ENCODE data around the gene C1orf174.

C1orf174 gene

DNA sequence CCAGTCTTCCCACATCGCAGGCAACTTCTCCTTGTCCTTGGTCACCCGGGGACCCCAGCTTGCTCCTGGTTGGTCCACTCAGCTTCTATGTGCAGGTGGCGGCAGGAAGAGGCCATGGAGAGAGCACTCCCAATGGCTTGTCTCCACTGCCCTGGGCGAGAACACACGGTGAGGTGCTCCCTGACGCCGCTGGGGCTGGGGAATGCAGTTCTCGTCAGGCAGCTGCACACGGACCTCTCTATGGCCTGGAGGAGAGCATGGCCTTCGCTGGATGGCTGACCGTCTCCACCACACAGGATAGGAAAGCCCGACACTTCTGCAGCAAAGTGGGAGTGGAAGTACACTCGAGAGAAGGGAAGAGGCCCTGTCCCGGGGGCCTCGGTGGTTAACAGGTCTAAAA is 11.8 kb downstream of the C1orf174 start:
- no peak overlapping the region for H3K4me3 ChIP-seq (ENCODE audit: insufficient read depth, low read length, poor library complexity, severe bottlenecking)
- no peaks in the 10 kb centered on the region for H3K36me3 ChIP-seq (ENCODE audit: low read length)
- H3K79me2 ChIP-seq (ENCODE audit: insufficient read depth, low read length) = peaks cover 6% of the 10 kb centered on the region; the same call in 1 of the 2 replicates
- H3K27me3 ChIP-seq (ENCODE audit: low read length) = no peaks in the 10 kb centered on the region
- H3K27ac ChIP-seq (ENCODE audit: low read depth, low read length) = no peak overlapping the region
- no peaks in the 10 kb centered on the region for H4K20me1 ChIP-seq (ENCODE audit: low read depth, low read length)
- no peak overlapping the region for H3K4me2 ChIP-seq (ENCODE audit: low read depth, low read length, poor library complexity, severe bottlenecking)
- H3F3A ChIP-seq (ENCODE audit: insufficient read depth) = no peaks in the 10 kb centered on the region
- no peaks in the 10 kb centered on the region for H3K9me3 ChIP-seq (ENCODE audit: insufficient read depth, low read length)
- TF ChIP-seq, protein P1, sequence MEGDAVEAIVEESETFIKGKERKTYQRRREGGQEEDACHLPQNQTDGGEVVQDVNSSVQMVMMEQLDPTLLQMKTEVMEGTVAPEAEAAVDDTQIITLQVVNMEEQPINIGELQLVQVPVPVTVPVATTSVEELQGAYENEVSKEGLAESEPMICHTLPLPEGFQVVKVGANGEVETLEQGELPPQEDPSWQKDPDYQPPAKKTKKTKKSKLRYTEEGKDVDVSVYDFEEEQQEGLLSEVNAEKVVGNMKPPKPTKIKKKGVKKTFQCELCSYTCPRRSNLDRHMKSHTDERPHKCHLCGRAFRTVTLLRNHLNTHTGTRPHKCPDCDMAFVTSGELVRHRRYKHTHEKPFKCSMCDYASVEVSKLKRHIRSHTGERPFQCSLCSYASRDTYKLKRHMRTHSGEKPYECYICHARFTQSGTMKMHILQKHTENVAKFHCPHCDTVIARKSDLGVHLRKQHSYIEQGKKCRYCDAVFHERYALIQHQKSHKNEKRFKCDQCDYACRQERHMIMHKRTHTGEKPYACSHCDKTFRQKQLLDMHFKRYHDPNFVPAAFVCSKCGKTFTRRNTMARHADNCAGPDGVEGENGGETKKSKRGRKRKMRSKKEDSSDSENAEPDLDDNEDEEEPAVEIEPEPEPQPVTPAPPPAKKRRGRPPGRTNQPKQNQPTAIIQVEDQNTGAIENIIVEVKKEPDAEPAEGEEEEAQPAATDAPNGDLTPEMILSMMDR (IDR thresholded peaks at IDR 0.05; ENCODE audit: insufficient read depth, low read length, poor library complexity, severe bottlenecking) = no peak
- TF ChIP-seq EZH2phosphoT487 (conservative IDR thresholded peaks at IDR 0.05; ENCODE audit: low read length) = no peak
- no peak overlapping the region for H3K9ac ChIP-seq (ENCODE audit: low read length)
- H2AFZ ChIP-seq (ENCODE audit: low read depth, low read length, severe bottlenecking) = no peak overlapping the region
- H3K9me2 ChIP-seq (replicated peaks; ENCODE audit: insufficient read depth, low read length) = no peaks in the 10 kb centered on the region

DNA sequence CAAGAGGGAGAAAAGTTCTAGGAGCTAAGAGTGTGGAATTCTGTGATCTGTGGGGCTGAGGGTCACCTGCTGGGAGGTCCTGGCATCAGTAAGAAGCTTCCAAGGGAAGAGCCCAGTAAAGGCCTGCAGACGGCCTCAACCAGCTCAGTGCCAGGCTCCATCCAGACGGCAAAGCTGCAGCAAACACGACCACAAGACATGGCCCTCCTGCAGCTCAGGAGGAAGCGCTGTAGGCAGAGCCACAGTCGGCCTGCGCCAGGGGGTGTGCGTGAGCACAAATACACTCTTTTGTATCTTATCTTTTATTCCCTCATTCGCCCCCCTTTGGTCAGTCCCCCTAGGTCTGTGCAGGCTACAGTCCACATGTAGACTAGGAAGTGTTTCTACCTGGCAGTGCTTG is 13.4 kb downstream of the C1orf174 start:
- Histone ChIP-seq H3F3A (ENCODE audit: insufficient read depth) (no peaks in the 10 kb centered on the region), H3K79me2 (ENCODE audit: insufficient read depth, low read length) (no peaks in the 10 kb centered on the region), H3K9ac (ENCODE audit: low read length) (no peak overlapping the region), H3K9me2 (replicated peaks; ENCODE audit: insufficient read depth, low read length) (no peaks in the 10 kb centered on the region), H2AFZ (ENCODE audit: low read depth, low read length, severe bottlenecking) (no peak overlapping the region), H3K4me3 (ENCODE audit: insufficient read depth, low read length, poor library complexity, severe bottlenecking) (no peak overlapping the region), H3K4me2 (ENCODE audit: low read depth, low read length, poor library complexity, severe bottlenecking) (no peak overlapping the region), H4K20me1 (ENCODE audit: low read depth, low read length) (no peaks in the 10 kb centered on the region), H3K36me3 (ENCODE audit: low read length) (no peaks in the 10 kb centered on the region), H3K27ac (ENCODE audit: low read depth, low read length) (no peak overlapping the region), H3K27me3 (ENCODE audit: low read length) (no peaks in the 10 kb centered on the region), H3K9me3 (ENCODE audit: insufficient read depth, low read length) (no peaks in the 10 kb centered on the region)
- no peak for TF ChIP-seq EZH2phosphoT487 (conservative IDR thresholded peaks at IDR 0.05; ENCODE audit: low read length)
- TF ChIP-seq, protein P1 (IDR thresholded peaks at IDR 0.05; ENCODE audit: insufficient read depth, low read length, poor library complexity, severe bottlenecking) = no peak

DNA sequence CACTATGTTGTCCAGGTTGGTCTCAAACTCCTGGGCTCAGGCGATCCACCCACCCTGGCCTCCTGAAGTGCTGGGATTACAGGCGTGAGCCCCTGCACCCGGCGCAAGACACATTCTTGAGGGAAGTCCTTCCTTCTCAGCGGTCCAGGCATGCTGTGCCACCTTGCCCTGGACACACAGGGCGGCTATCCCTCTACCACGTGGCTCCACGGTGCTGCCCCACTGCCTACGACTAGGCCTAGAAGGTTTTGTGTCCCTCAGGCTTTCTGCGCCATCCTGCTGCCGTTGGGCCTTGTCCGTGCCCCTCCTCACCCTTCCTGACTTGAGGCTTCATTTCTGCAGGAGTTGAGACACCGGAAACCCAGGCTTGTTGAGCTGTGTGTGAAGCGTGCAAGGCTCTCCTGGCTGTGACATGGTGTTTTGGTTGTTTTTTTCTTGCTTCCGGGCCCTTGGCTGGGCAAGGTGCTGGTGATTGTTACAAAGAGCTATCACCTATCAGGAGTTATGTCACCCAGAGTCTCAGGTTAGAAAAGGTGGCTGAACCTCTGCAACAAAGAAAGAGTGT is 13.9 kb downstream of the C1orf174 start:
- Histone ChIP-seq H3K9me2 (replicated peaks; ENCODE audit: insufficient read depth, low read length) (no peaks in the 10 kb centered on the region), H3K27me3 (ENCODE audit: low read length) (no peaks in the 10 kb centered on the region), H2AFZ (ENCODE audit: low read depth, low read length, severe bottlenecking) (no peak overlapping the region), H3K4me3 (ENCODE audit: insufficient read depth, low read length, poor library complexity, severe bottlenecking) (no peak overlapping the region), H3F3A (ENCODE audit: insufficient read depth) (no peaks in the 10 kb centered on the region), H3K36me3 (ENCODE audit: low read length) (no peaks in the 10 kb centered on the region), H3K9me3 (ENCODE audit: insufficient read depth, low read length) (no peaks in the 10 kb centered on the region), H3K4me2 (ENCODE audit: low read depth, low read length, poor library complexity, severe bottlenecking) (no peak overlapping the region), H3K27ac (ENCODE audit: low read depth, low read length) (no peak overlapping the region), H4K20me1 (ENCODE audit: low read depth, low read length) (no peaks in the 10 kb centered on the region), H3K79me2 (ENCODE audit: insufficient read depth, low read length) (no peaks in the 10 kb centered on the region), H3K9ac (ENCODE audit: low read length) (no peak overlapping the region)
- TF ChIP-seq, protein P1 (IDR thresholded peaks at IDR 0.05; ENCODE audit: insufficient read depth, low read length, poor library complexity, severe bottlenecking) = no peak
- TF ChIP-seq EZH2phosphoT487 (conservative IDR thresholded peaks at IDR 0.05; ENCODE audit: low read length) = no peak
